Activated CD4-positive, alpha-beta T cell treated with anti-CD3 and anti-CD28 coated beads for 36 hours (primary cell): Measurements from ENCODE around the gene KRTAP6-3. TPM values are rescaled to one million over a fixed set of nuclear protein-coding genes. Genes with fewer than 3 reads are reported as not detected.

Experiments used
- ATAC-seq: fragments of 200-7000 bp; cut with Tn5 transposase; one replicate; pipeline ENCODE4 v1.10.0; 2021; ENCODE audit warnings: mild to moderate bottlenecking, moderate library complexity
- CTCF ChIA-PET: fragments of 350-600 bp; sonication (Branson Sonifier 250); formaldehyde crosslinking; loops from one replicate; lab custom pipeline; 2021; ENCODE audit warnings: antibody characterized with exemption; lab: Charles Lee
- POLR2A ChIA-PET: fragments of 350-600 bp; sonication (Branson Sonifier 250); formaldehyde crosslinking; loops from one replicate; lab custom pipeline; 2021; ENCODE audit warnings: antibody characterized with exemption, inconsistent platforms; lab: Charles Lee
- DNase-seq: peaks from one replicate; pipeline ENCODE4 v3.0.0-alpha.2; 2020
- H3K27ac Mint-ChIP-seq: one replicate; pipeline ENCODE4 v1.8.0; 2021; ENCODE audit warnings: mixed read lengths
- H3K27me3 Mint-ChIP-seq: one replicate; pipeline ENCODE4 v1.8.0; 2021; ENCODE audit warnings: mixed read lengths
- H3K36me3 Mint-ChIP-seq: one replicate; pipeline ENCODE4 v1.8.0; 2021; ENCODE audit warnings: low read depth, mixed read lengths
- H3K4me1 Mint-ChIP-seq: one replicate; pipeline ENCODE4 v1.8.0; 2021; ENCODE audit warnings: mixed read lengths
- H3K4me3 Mint-ChIP-seq: one replicate; pipeline ENCODE4 v1.8.0; 2021; ENCODE audit warnings: mild to moderate bottlenecking, moderate library complexity, mixed read lengths
- H3K9me3 Mint-ChIP-seq: one replicate; pipeline ENCODE4 v1.8.0; 2021; ENCODE audit warnings: low read depth, mixed read lengths
- intact Hi-C, 2 experiments: fragments of 100-400 bp; cut with DNase I in 1 of 2; cut with micrococcal nuclease in 1 of 2; formaldehyde crosslinking; loops; one replicate each; pipeline versions ENCODE4 v1.14.2 to v1.15.1; 2022 to 2024; cut with DNase I, micrococcal nuclease
- total RNA-seq, 2 experiments: library from RNA; stranded (reverse); gene quantifications; one replicate each; pipeline ENCODE4 v1.2.3, GENCODE V29; 2021

The KRTAP6-3 gene
- total RNA-seq, 2 experiments from 2014 or later = not detected

GRCh38 chr21:30628109-30628508 lies 35.9 kb downstream of the KRTAP6-3 start:
- no peak for ATAC-seq
- ChIA-PET CTCF (no interaction called here), POLR2A (no interaction called here)
- no peaks in the 10 kb centered on the region for H3K27me3 Mint-ChIP-seq
- H3K27ac Mint-ChIP-seq = no peak overlapping the region
- intact Hi-C loops = no loop called here
- H3K4me3 Mint-ChIP-seq = no peak overlapping the region
- no peak for DNase-seq
- no peaks in the 10 kb centered on the region for H3K36me3 Mint-ChIP-seq
- no peaks in the 10 kb centered on the region for H3K4me1 Mint-ChIP-seq
- H3K9me3 Mint-ChIP-seq = no peaks in the 10 kb centered on the region

DNA sequence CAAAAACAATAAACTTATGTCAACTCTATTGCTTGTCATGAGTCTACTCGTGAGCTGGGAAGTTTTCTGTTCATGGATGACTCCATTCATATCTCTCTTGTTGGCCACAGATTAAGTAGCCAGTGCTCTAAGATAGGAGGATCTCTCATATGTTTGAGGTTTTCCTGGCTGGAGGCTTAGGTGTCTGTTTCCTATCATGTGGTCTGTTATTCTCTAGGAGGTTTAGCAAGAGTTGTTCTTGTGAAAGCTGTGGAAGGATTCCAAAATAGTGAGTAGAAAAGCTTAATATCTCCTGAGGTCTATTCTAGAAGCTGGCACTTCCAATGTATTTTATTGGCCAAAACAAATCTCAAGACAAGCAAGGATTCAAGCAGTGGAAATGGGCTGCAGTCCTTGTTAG lies 37.0 kb downstream of the KRTAP6-3 start:
- H3K9me3 Mint-ChIP-seq = no peaks in the 10 kb centered on the region
- ChIA-PET POLR2A (no interaction called here), CTCF (no interaction called here)
- H3K27ac Mint-ChIP-seq = no peak overlapping the region
- H3K4me3 Mint-ChIP-seq = no peak overlapping the region
- intact Hi-C loops = no loop called here
- ATAC-seq (no peak), DNase-seq (no peak)
- H3K36me3 Mint-ChIP-seq = no peaks in the 10 kb centered on the region
- no peaks in the 10 kb centered on the region for H3K4me1 Mint-ChIP-seq
- no peaks in the 10 kb centered on the region for H3K27me3 Mint-ChIP-seq

DNA sequence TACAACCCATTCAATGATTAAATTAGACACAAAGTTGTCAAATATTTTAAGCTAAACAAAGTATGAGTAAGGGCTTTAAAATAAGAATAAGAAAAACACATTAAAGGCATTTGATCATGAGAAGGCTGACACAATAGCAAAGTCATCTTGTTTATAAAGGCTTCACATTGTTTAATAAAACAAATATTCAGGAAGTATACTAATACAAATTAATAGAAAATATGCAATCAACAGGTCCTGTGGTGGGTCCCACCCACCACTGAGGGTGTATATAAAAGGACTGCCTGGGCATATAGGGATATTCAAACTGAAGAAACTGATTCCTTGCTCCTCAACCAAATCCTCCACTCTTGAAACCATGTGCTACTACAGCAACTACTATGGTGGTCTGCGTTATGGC lies 42.7 kb downstream of the KRTAP6-3 start, which contains the start of gene KRTAP20-2:
KRTAP20-2 (plus strand) TSS at position 301 of the 400 bp plus-strand sequence; CDS start at position 359, 58 bp downstream.
- DNase-seq = no peak
- no peaks in the 10 kb centered on the region for H3K9me3 Mint-ChIP-seq
- no peak for ATAC-seq
- no peak within 1 kb of the TSS for H3K27ac Mint-ChIP-seq
- no peaks in the 10 kb centered on the region for H3K36me3 Mint-ChIP-seq
- ChIA-PET POLR2A (no interaction called here), CTCF (no interaction called here)
- no peak within 1 kb of the TSS for H3K4me3 Mint-ChIP-seq
- intact Hi-C loops = no loop called here
- H3K4me1 Mint-ChIP-seq = no peaks in the 10 kb centered on the region
- H3K27me3 Mint-ChIP-seq = no peaks in the 10 kb centered on the region

- ChIA-PET POLR2A (no interaction called here), CTCF (no interaction called here)
- no peak for DNase-seq
- Mint-ChIP-seq H3K36me3 (no peaks in the 10 kb centered on the region), H3K4me3 (no peak overlapping the region), H3K9me3 (no peaks in the 10 kb centered on the region), H3K4me1 (no peaks in the 10 kb centered on the region), H3K27ac (no peak overlapping the region), H3K27me3 (no peaks in the 10 kb centered on the region)
- ATAC-seq = no peak
- intact Hi-C loops = no loop called here
Measured at GRCh38 chr21:30638686-30639085, 46.4 kb downstream of the KRTAP6-3 start.

- ChIA-PET POLR2A (no interaction called here), CTCF (interaction anchor here (0.6 kb wide), 1 partner anchor 917 kb away, joined by 3 read pairs; no protein-coding TSS in a partner anchor)
- H3K4me3 Mint-ChIP-seq = no peak within 1 kb of the TSS
- H3K27me3 Mint-ChIP-seq = peaks cover 2% of the 10 kb centered on the region
- no peaks in the 10 kb centered on the region for H3K36me3 Mint-ChIP-seq
- ATAC-seq = no peak
- H3K27ac Mint-ChIP-seq = no peak within 1 kb of the TSS
- intact Hi-C loops = no loop called here
- no peaks in the 10 kb centered on the region for H3K4me1 Mint-ChIP-seq
- DNase-seq = no peak
- H3K9me3 Mint-ChIP-seq = no peaks in the 10 kb centered on the region
Measured at GRCh38 chr21:30642564-30642963, 50.3 kb downstream of the KRTAP6-3 start, which contains the start of gene KRTAP20-3. Gene KRTAP20-3 (plus strand): TSS chr21:30642864.

Other genes with a start within 250 kb of the KRTAP6-3 start
- gene KRTAP23-1, start 243.8 kb upstream of the KRTAP6-3 start, total RNA-seq = not detected
- not detected for gene KRTAP13-2, start 220.2 kb upstream of the KRTAP6-3 start, total RNA-seq
- not detected for gene KRTAP13-1, start 196.4 kb upstream of the KRTAP6-3 start, total RNA-seq
- not detected for gene KRTAP13-3, start 166.5 kb upstream of the KRTAP6-3 start, total RNA-seq
- not detected for gene KRTAP13-4, start 162.2 kb upstream of the KRTAP6-3 start, total RNA-seq
- not detected for gene KRTAP15-1, start 152.2 kb upstream of the KRTAP6-3 start, total RNA-seq
- gene KRTAP19-1, start 112.1 kb upstream of the KRTAP6-3 start, total RNA-seq = not detected
- not detected for gene KRTAP19-2, start 105.0 kb upstream of the KRTAP6-3 start, total RNA-seq
- not detected for gene KRTAP19-3, start 100.4 kb upstream of the KRTAP6-3 start, total RNA-seq
- gene KRTAP19-4, start 95.3 kb upstream of the KRTAP6-3 start, total RNA-seq = not detected
- not detected for gene KRTAP19-5, start 90.3 kb upstream of the KRTAP6-3 start, total RNA-seq
- not detected for gene KRTAP19-6, start 50.6 kb upstream of the KRTAP6-3 start, total RNA-seq
- gene KRTAP19-7, start 31.1 kb upstream of the KRTAP6-3 start, total RNA-seq = not detected
- gene KRTAP22-2, start 2.0 kb upstream of the KRTAP6-3 start, total RNA-seq = not detected
- not detected for gene KRTAP6-2, start 6.5 kb downstream of the KRTAP6-3 start, total RNA-seq
- not detected for gene KRTAP22-1, start 8.6 kb downstream of the KRTAP6-3 start, total RNA-seq
- gene KRTAP6-1, start 21.5 kb downstream of the KRTAP6-3 start, total RNA-seq = not detected
- not detected for gene KRTAP20-1, start 24.0 kb downstream of the KRTAP6-3 start, total RNA-seq
- gene KRTAP20-4, start 28.2 kb downstream of the KRTAP6-3 start, total RNA-seq = not detected
- gene KRTAP20-2, start 42.8 kb downstream of the KRTAP6-3 start, total RNA-seq = not detected
- gene KRTAP20-3, start 50.4 kb downstream of the KRTAP6-3 start, total RNA-seq = not detected
- gene KRTAP21-3, start 126.3 kb downstream of the KRTAP6-3 start, total RNA-seq = not detected
- gene KRTAP21-2, start 154.8 kb downstream of the KRTAP6-3 start, total RNA-seq = not detected
- gene KRTAP21-1, start 163.0 kb downstream of the KRTAP6-3 start, total RNA-seq = not detected
- gene KRTAP8-1, start 220.8 kb downstream of the KRTAP6-3 start, total RNA-seq = not detected
- gene KRTAP7-1, start 237.3 kb downstream of the KRTAP6-3 start, total RNA-seq = not detected